SH-SY5Y (cell line): ENCODE data around the gene BRME1.

Experiments used
- GATA2 ChIP-seq: IDR thresholded peaks from 2 replicates; pipeline ENCODE4 v1.6.1; 2011; ENCODE audit warnings: mild to moderate bottlenecking, low read depth, low read length
- GATA3 ChIP-seq: IDR thresholded peaks from 2 replicates; pipeline ENCODE4 v1.6.1; 2011; ENCODE audit warnings: low read depth, mild to moderate bottlenecking, low read length, moderate library complexity

GRCh38 chr19:13929340-13929739, 23.4 kb upstream of the BRME1 start:
- TF ChIP-seq GATA2, result no peak
- no peak for TF ChIP-seq GATA3
